ENCODE measurements around the gene WDR4.

The WDR4 gene

DNA sequence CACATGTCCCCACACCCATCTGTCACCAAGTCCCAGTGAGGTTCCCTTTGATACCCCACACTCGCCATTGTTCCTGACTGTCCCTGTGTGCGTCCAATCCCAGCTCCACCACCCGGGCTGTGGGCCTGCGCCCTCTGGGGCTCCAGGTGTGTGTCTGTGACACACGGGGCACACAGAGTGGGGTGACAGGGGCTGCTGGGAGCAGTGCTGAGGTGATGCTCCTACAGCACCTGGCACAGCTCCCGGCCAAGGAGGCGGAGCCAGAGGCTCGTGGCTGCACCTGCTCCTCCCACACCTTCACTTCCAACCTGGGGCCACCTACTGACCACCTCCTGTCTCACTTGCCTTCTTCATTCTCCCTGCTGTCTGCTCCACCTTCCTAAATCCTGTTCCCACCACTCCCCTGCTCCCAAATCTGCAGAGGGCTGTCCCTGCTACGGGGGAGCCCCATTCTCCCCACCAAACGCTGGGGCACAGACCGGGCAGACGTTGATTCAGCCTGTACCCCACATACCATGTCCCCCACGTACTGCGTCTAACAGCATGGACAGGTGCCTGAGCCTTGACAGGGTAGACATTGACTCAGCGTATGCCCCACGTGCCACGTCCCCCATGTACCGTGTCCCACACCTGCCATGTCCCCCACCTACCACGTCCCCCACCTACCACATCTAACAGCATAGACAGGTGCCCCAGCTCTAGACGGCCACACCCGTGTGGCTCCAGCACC lies 16.4 kb downstream of the WDR4 start:
- no peak overlapping the region for H3K4me3 ChIP-seq (ENCODE audit: low read depth, low read length)
- no peak overlapping the region for H2BK120ac ChIP-seq (ENCODE audit: insufficient read depth, low read length, poor library complexity)
- no peak overlapping the region for H2AK5ac ChIP-seq (ENCODE audit: low read length)
- no peak overlapping the region for H3K4ac ChIP-seq (ENCODE audit: low read depth, low read length)
- no peak overlapping the region for H3K14ac ChIP-seq (ENCODE audit: low read length)
- H3K79me1 ChIP-seq (ENCODE audit: low read length) = no peaks in the 10 kb centered on the region
- no peak overlapping the region for H2BK5ac ChIP-seq (ENCODE audit: low read depth, low read length, poor library complexity)
- H3K79me2 ChIP-seq (ENCODE audit: control insufficient read depth, insufficient read depth, low read length, poor library complexity) = no peaks in the 10 kb centered on the region
- peaks cover 68 to 73% of the 10 kb centered on the region in 2 experiments for H3K36me3 ChIP-seq (ENCODE audit: control insufficient read depth in 1 of 2, insufficient read depth in 2 of 2, low read length in 2 of 2)
- H3K18ac ChIP-seq (ENCODE audit: low read length) = no peak overlapping the region
- WGBS (ENCODE audit: extremely low coverage, insufficient coverage, insufficient read length) = no CpG with 5 or more reads among the region's 21 CpGs
- no peak overlapping the region for H2AFZ ChIP-seq (ENCODE audit: insufficient read depth, low read length, poor library complexity)
- H3K4me1 ChIP-seq (ENCODE audit: control insufficient read depth in 1 of 2, insufficient read depth in 2 of 2, low read length in 2 of 2) = no peaks in the 10 kb centered on the region
- H3K4me2 ChIP-seq (ENCODE audit: low read length) = no peak overlapping the region
- no peaks in the 10 kb centered on the region for H3K27me3 ChIP-seq (ENCODE audit: insufficient read depth, low read length)
- H3K27ac ChIP-seq (ENCODE audit: low read depth, low read length) = no peak overlapping the region
- peaks cover 6% of the 10 kb centered on the region for H3K9me3 ChIP-seq (ENCODE audit: insufficient read depth, low read depth, low read length)
- H3K9ac ChIP-seq (ENCODE audit: low read length) = no peak overlapping the region
- H4K91ac ChIP-seq (ENCODE audit: low read depth, low read length) = no peak overlapping the region
- no peak overlapping the region for H4K8ac ChIP-seq (ENCODE audit: low read depth, low read length)
- peak in 1 of 2 donors; percentile 8 for DNase-seq
- no peak overlapping the region for H4K12ac ChIP-seq (ENCODE audit: low read depth, low read length)
- H2BK12ac ChIP-seq (ENCODE audit: low read length) = no peak overlapping the region
- H3K23ac ChIP-seq (ENCODE audit: low read length) = no peak overlapping the region

GRCh38 chr21:42861848-42862400 lies 17.4 kb downstream of the WDR4 start:
- Histone ChIP-seq H3K9me3 (ENCODE audit: insufficient read depth, low read depth, low read length) (peaks cover 6% of the 10 kb centered on the region), H3K4me3 (ENCODE audit: low read depth, low read length) (no peak overlapping the region), H3K79me1 (ENCODE audit: low read length) (no peaks in the 10 kb centered on the region), H3K36me3 (ENCODE audit: control insufficient read depth in 1 of 2, insufficient read depth in 2 of 2, low read length in 2 of 2) (peaks cover 69 to 74% of the 10 kb centered on the region in 2 experiments), H2AK5ac (ENCODE audit: low read length) (no peak overlapping the region), H3K4ac (ENCODE audit: low read depth, low read length) (no peak overlapping the region), H3K4me1 (ENCODE audit: control insufficient read depth in 1 of 2, insufficient read depth in 2 of 2, low read length in 2 of 2) (no peaks in the 10 kb centered on the region), H3K79me2 (ENCODE audit: control insufficient read depth, insufficient read depth, low read length, poor library complexity) (no peaks in the 10 kb centered on the region), H3K23ac (ENCODE audit: low read length) (no peak overlapping the region), H2AFZ (ENCODE audit: insufficient read depth, low read length, poor library complexity) (no peak overlapping the region), H3K14ac (ENCODE audit: low read length) (no peak overlapping the region), H4K8ac (ENCODE audit: low read depth, low read length) (no peak overlapping the region), H3K9ac (ENCODE audit: low read length) (no peak overlapping the region), H3K27ac (ENCODE audit: low read depth, low read length) (no peak overlapping the region), H4K12ac (ENCODE audit: low read depth, low read length) (no peak overlapping the region), H3K27me3 (ENCODE audit: insufficient read depth, low read length) (no peaks in the 10 kb centered on the region), H2BK5ac (ENCODE audit: low read depth, low read length, poor library complexity) (no peak overlapping the region), H3K4me2 (ENCODE audit: low read length) (no peak overlapping the region), H2BK12ac (ENCODE audit: low read length) (no peak overlapping the region), H2BK120ac (ENCODE audit: insufficient read depth, low read length, poor library complexity) (no peak overlapping the region), H4K91ac (ENCODE audit: low read depth, low read length) (no peak overlapping the region), H3K18ac (ENCODE audit: low read length) (no peak overlapping the region)
- no peak for DNase-seq
- WGBS (ENCODE audit: extremely low coverage, insufficient coverage, insufficient read length) = no CpG with 5 or more reads among the region's 29 CpGs

DNA sequence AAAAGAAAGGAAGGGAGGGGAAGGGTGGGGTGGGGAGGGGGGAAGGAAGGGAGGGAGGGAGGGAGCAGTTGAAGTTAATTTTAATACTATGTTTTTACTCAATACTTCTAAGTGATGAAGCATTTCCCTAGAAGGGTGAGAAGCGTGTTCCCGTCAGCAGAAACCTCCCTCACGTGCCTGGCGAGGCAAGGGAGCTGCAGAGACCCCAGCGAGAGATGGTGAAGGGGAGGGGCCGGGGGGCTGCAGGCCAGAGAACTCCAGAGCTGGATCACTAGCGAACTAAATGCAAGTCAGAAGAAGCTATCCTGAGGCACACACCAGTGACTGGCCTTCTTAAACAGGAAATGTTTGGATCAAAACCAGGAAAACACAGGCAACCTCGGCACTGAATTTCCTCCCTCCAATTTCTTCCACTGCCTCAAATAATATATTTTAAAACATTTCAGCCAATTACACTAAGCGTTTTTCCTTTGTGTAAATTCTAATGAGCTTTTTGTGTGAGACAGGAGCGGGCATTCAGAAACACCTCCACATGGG lies 18.0 kb downstream of the WDR4 start:
- Histone ChIP-seq H3K79me1 (ENCODE audit: low read length) (no peaks in the 10 kb centered on the region), H2BK12ac (ENCODE audit: low read length) (no peak overlapping the region), H3K4me2 (ENCODE audit: low read length) (no peak overlapping the region), H2BK5ac (ENCODE audit: low read depth, low read length, poor library complexity) (no peak overlapping the region), H3K23ac (ENCODE audit: low read length) (no peak overlapping the region), H2AFZ (ENCODE audit: insufficient read depth, low read length, poor library complexity) (no peak overlapping the region), H4K12ac (ENCODE audit: low read depth, low read length) (no peak overlapping the region), H2AK5ac (ENCODE audit: low read length) (no peak overlapping the region), H3K27ac (ENCODE audit: low read depth, low read length) (no peak overlapping the region), H2BK120ac (ENCODE audit: insufficient read depth, low read length, poor library complexity) (no peak overlapping the region), H3K9ac (ENCODE audit: low read length) (no peak overlapping the region), H3K4ac (ENCODE audit: low read depth, low read length) (no peak overlapping the region), H4K91ac (ENCODE audit: low read depth, low read length) (no peak overlapping the region), H3K36me3 (ENCODE audit: control insufficient read depth in 1 of 2, insufficient read depth in 2 of 2, low read length in 2 of 2) (peaks cover 69 to 76% of the 10 kb centered on the region in 2 experiments), H3K4me3 (ENCODE audit: low read depth, low read length) (no peak overlapping the region), H3K14ac (ENCODE audit: low read length) (no peak overlapping the region), H3K27me3 (ENCODE audit: insufficient read depth, low read length) (no peaks in the 10 kb centered on the region), H3K79me2 (ENCODE audit: control insufficient read depth, insufficient read depth, low read length, poor library complexity) (no peaks in the 10 kb centered on the region), H4K8ac (ENCODE audit: low read depth, low read length) (no peak overlapping the region), H3K18ac (ENCODE audit: low read length) (no peak overlapping the region), H3K4me1 (ENCODE audit: control insufficient read depth in 1 of 2, insufficient read depth in 2 of 2, low read length in 2 of 2) (no peaks in the 10 kb centered on the region), H3K9me3 (ENCODE audit: insufficient read depth, low read depth, low read length) (peaks cover 6% of the 10 kb centered on the region)
- no peak for DNase-seq
- WGBS (ENCODE audit: extremely low coverage, insufficient coverage, insufficient read length) = no CpG with 5 or more reads among the region's 10 CpGs

GRCh38 chr21:42860345-42860744 lies 19.0 kb downstream of the WDR4 start:
- Histone ChIP-seq H3K27me3 (ENCODE audit: insufficient read depth, low read length) (no peaks in the 10 kb centered on the region), H4K91ac (ENCODE audit: low read depth, low read length) (no peak overlapping the region), H3K9me3 (ENCODE audit: insufficient read depth, low read depth, low read length) (peaks cover 5% of the 10 kb centered on the region), H2BK12ac (ENCODE audit: low read length) (no peak overlapping the region), H3K4ac (ENCODE audit: low read depth, low read length) (no peak overlapping the region), H3K4me2 (ENCODE audit: low read length) (no peak overlapping the region), H3K4me1 (ENCODE audit: control insufficient read depth in 1 of 2, insufficient read depth in 2 of 2, low read length in 2 of 2) (no peaks in the 10 kb centered on the region), H3K4me3 (ENCODE audit: low read depth, low read length) (no peak overlapping the region), H2BK120ac (ENCODE audit: insufficient read depth, low read length, poor library complexity) (no peak overlapping the region), H2BK5ac (ENCODE audit: low read depth, low read length, poor library complexity) (no peak overlapping the region), H3K9ac (ENCODE audit: low read length) (no peak overlapping the region), H4K12ac (ENCODE audit: low read depth, low read length) (no peak overlapping the region), H4K8ac (ENCODE audit: low read depth, low read length) (no peak overlapping the region), H2AFZ (ENCODE audit: insufficient read depth, low read length, poor library complexity) (no peak overlapping the region), H3K23ac (ENCODE audit: low read length) (no peak overlapping the region), H3K14ac (ENCODE audit: low read length) (no peak overlapping the region), H3K79me1 (ENCODE audit: low read length) (no peaks in the 10 kb centered on the region), H3K36me3 (ENCODE audit: control insufficient read depth in 1 of 2, insufficient read depth in 2 of 2, low read length in 2 of 2) (peaks cover 73 to 76% of the 10 kb centered on the region in 2 experiments), H3K18ac (ENCODE audit: low read length) (no peak overlapping the region), H2AK5ac (ENCODE audit: low read length) (no peak overlapping the region), H3K27ac (ENCODE audit: low read depth, low read length) (no peak overlapping the region), H3K79me2 (ENCODE audit: control insufficient read depth, insufficient read depth, low read length, poor library complexity) (no peaks in the 10 kb centered on the region)
- WGBS (ENCODE audit: extremely low coverage, insufficient coverage, insufficient read length) = no CpG with 5 or more reads among the region's 17 CpGs
- no peak for DNase-seq

Data from trophoblast cell (in vitro differentiated cells and primary cell).